Vagina (tissue), 2 donors: ENCODE results near the gene HEXIM2.

Experiments
- CTCF ChIP-seq, 3 experiments: fragments of 450-650 bp in 2 of 3; fragments of 200-600 bp in 1 of 3; sonication (generic) in 1 of 3; IDR thresholded peaks; one replicate each; pipeline ENCODE4 v1.5.1; 2017 to 2019; ENCODE audit warnings: antibody characterized with exemption in 3 of 3, mild to moderate bottlenecking in 2 of 3, moderate library complexity in 2 of 3
- POLR2A ChIP-seq, 2 donors: fragments of 450-650 bp; IDR thresholded peaks; one replicate each; pipeline ENCODE4 v1.6.1; 2017; ENCODE audit warnings: antibody characterized with exemption in 2 of 2, mild to moderate bottlenecking in 2 of 2, moderate library complexity in 2 of 2
- POLR2AphosphoS5 ChIP-seq, 2 donors: sonication (generic); formaldehyde crosslinking; IDR thresholded peaks; one replicate each; pipeline ENCODE4 v1.9.0; 2017; ENCODE audit warnings: antibody characterized with exemption in 2 of 2, mild to moderate bottlenecking in 2 of 2, low read depth in 1 of 2; ENCODE audit not compliant: insufficient read depth in 1 of 2

GRCh38 chr17:45117334-45117733 lies 44.3 kb upstream of the HEXIM2 start:
- no peak for TF ChIP-seq CTCF (IDR thresholded peaks at IDR 0.05)
- no peak for TF ChIP-seq POLR2A (IDR thresholded peaks at IDR 0.05)
- no peak for TF ChIP-seq POLR2AphosphoS5 (IDR thresholded peaks at IDR 0.05; ENCODE audit: insufficient read depth in 1 of 2, low read depth in 1 of 2)
